ENCODE measurements around the gene SPPL2C.

DNA sequence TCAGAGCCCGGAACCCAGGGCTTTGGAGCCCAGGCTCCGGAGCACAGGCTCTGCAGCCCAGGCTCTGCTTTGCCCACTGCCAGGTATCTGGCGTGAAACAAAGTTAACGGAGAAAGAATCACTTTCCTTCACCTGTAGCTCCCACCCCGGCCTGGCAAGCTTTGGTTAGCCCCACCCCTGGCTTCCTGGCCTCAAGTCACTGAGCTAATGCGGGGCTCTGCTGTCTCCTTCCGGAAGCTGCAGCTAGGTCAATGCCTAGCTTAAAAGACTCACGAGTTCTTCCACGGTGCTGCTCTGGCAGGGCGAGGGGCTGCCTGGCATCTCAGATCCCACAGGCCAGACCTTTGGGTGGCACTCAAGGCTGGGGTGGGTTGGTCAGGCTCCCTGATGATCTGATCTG, 21.1 kb upstream of the SPPL2C start:
- TF ChIP-seq, protein P1, sequence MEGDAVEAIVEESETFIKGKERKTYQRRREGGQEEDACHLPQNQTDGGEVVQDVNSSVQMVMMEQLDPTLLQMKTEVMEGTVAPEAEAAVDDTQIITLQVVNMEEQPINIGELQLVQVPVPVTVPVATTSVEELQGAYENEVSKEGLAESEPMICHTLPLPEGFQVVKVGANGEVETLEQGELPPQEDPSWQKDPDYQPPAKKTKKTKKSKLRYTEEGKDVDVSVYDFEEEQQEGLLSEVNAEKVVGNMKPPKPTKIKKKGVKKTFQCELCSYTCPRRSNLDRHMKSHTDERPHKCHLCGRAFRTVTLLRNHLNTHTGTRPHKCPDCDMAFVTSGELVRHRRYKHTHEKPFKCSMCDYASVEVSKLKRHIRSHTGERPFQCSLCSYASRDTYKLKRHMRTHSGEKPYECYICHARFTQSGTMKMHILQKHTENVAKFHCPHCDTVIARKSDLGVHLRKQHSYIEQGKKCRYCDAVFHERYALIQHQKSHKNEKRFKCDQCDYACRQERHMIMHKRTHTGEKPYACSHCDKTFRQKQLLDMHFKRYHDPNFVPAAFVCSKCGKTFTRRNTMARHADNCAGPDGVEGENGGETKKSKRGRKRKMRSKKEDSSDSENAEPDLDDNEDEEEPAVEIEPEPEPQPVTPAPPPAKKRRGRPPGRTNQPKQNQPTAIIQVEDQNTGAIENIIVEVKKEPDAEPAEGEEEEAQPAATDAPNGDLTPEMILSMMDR (IDR thresholded peaks at IDR 0.05; ENCODE audit: poor library complexity, severe bottlenecking), result no peak
- TF ChIP-seq POLR2AphosphoS5 (IDR thresholded peaks at IDR 0.05) (no peak), MXI1 (conservative IDR thresholded peaks at IDR 0.05; ENCODE audit: poor library complexity, severe bottlenecking) (no peak), EZH2 (IDR thresholded peaks at IDR 0.05; ENCODE audit: borderline replicate concordance, insufficient read depth, low read length, poor library complexity, severe bottlenecking) (no peak), REST (IDR thresholded peaks at IDR 0.05; ENCODE audit: borderline replicate concordance) (no peak), TAF1 (IDR thresholded peaks at IDR 0.05; ENCODE audit: low read depth) (no peak)
